Measurements from ENCODE around the gene ABCC1. TPM values are rescaled to one million over a fixed set of nuclear protein-coding genes. Genes with fewer than 3 reads are reported as not detected.
"Not testable (repeated sequence)": the region's sequence is repeated elsewhere in the genome, so short reads cannot be mapped to it uniquely, and the experiment has no call there.

ABCC1 gene
- polyA plus RNA-seq, 1 donor from 2014 or later, result 5.8 TPM

DNA sequence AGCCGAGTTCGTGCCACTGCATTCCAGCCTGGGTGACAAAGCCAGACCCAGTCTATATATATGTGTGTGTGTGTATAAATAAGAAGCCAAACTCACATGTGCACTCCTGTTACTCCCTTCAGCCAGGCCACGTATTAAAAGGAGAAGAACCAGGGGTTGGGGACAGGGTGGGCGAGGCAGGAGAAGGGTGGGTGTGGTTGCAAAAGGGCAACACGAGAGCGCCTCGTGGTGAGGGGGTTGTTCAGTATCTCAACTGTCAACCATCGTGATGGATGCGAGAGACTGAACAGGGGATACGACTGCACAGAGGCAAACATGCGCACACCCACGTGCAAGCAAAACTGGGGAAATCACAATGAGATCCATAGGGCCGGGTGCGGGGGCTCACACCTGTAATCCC is 219.0 kb downstream of the ABCC1 start:
- Mint-ChIP-seq H3K4me3 (no peak overlapping the region), H3K4me1 (no peaks in the 10 kb centered on the region), H3K36me3 (no peaks in the 10 kb centered on the region), H3K27ac (no peak overlapping the region), H3K9me3 (peaks cover 0 to 4% (median 0%) of the 10 kb centered on the region in 3 donors), H3K27me3 (peaks cover 5% of the 10 kb centered on the region)

DNA sequence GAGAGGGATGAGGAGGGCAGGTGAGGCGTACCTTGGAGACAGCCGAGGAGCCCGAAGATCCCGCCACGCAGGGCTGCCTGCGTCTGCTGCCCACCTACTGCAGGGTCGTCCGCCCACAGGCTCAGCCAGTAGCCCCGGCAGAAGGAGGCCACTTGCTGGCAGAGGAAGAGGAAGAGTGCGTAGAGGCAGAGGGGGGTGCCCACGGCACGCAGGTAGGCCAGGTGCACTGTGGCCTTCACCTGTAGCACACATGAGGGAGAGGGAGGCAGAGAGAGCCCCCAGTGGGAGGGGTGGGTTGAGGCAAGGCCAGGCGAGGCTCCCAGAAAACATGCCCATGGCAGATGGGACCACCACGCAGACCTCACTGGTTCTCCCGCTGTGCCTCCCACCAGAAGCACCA is 220.2 kb downstream of the ABCC1 start:
- no peak overlapping the region for H3K27ac Mint-ChIP-seq
- H3K27me3 Mint-ChIP-seq, result peaks cover 3% of the 10 kb centered on the region
- H3K36me3 Mint-ChIP-seq, result no peaks in the 10 kb centered on the region
- H3K4me3 Mint-ChIP-seq, result no peak overlapping the region
- no peaks in the 10 kb centered on the region for H3K4me1 Mint-ChIP-seq
- H3K9me3 Mint-ChIP-seq, result no peaks in the 10 kb centered on the region

DNA sequence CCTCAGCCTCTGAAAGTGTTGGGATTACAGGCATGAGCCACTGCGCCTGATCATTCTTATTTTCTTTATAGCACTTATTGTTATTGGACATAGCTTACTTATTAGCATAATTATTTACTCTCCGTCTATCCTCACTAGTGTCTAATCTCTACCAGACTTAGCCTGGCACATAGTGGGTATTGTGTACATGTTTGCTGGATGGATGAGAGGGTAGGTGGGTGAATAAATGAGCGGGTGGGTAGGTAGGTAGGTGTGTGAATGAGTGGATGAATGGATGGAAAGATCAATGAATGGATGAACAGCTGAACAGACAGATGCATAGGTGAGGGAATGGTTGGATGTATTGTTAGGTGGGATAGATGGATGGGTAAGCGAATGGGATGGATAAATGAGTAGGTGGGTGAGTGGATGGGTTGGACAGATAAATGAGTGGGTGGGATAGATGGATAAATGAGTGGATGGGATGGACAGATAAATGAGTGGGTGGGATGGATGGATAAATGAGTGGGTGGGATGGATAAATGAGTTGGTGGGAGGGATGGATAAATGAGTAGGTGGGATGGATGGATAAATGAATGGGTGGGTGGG is 222.0 kb downstream of the ABCC1 start:
- H3K9me3 Mint-ChIP-seq, result peaks cover 0 to under 1% (median 0%) of the 10 kb centered on the region in 3 donors
- H3K4me3 Mint-ChIP-seq, result no peak overlapping the region
- H3K36me3 Mint-ChIP-seq, result no peaks in the 10 kb centered on the region
- peak overlapping the region in 1 of 3 donors; percentile 29 for H3K27ac Mint-ChIP-seq
- H3K4me1 Mint-ChIP-seq, result no peaks in the 10 kb centered on the region
- no peaks in the 10 kb centered on the region for H3K27me3 Mint-ChIP-seq

DNA sequence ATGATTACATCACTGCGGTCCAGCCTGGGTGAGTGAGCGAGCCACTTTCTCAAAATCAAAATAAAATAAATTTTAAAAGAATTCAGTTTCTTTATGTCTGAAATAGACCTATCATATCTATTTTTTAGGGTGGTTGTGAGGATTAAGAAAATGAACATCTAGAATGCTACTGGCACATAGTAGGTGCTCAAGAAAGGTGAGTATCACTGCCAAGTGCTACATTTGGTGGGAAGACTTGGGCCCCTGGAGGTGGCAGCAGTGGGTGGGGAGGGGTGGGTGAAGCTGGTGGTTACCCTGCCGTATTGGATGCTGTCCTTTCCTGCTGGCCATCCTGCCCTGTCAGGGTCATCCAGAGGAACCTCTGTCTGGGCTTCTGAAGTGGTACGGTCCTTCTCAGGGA is 223.6 kb downstream of the ABCC1 start:
- no peaks in the 10 kb centered on the region for H3K27me3 Mint-ChIP-seq
- H3K36me3 Mint-ChIP-seq, result peaks cover 2% of the 10 kb centered on the region

DNA sequence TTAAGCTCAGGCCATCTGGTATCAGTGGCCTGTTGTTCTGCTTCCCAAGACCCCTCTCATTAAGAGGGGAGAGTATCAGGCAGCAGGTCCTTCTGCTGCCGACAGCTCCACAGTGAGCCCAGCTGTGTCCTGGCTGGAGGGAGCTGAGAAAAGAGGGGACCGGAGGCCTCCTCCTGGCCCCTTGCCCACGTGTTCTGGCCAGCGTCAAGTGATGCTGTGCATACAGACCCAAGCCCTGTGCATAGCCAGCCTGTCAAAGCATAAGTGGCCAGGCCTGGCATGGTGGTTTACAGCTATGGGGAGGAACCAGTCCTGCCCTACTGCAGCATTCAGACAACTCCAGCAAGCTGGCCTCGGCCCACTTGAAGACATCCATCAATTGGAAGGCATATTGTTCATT is 225.9 kb downstream of the ABCC1 start:
- no peak overlapping the region for H3K4me3 Mint-ChIP-seq
- H3K36me3 Mint-ChIP-seq, result peaks cover 2% of the 10 kb centered on the region
- no peak overlapping the region for H3K27ac Mint-ChIP-seq
- no peaks in the 10 kb centered on the region for H3K4me1 Mint-ChIP-seq
- peaks cover 2% of the 10 kb centered on the region for H3K27me3 Mint-ChIP-seq
- peaks cover 0 to 3% (median 0%) of the 10 kb centered on the region in 3 donors for H3K9me3 Mint-ChIP-seq

More for the DNA sequence above, 223.6 kb downstream of the ABCC1 start:
- Mint-ChIP-seq H3K4me1 (no peaks in the 10 kb centered on the region), H3K27ac (no peak overlapping the region), H3K9me3 (peaks cover 0 to 3% (median 0%) of the 10 kb centered on the region in 3 donors), H3K4me3 (no peak overlapping the region)

DNA sequence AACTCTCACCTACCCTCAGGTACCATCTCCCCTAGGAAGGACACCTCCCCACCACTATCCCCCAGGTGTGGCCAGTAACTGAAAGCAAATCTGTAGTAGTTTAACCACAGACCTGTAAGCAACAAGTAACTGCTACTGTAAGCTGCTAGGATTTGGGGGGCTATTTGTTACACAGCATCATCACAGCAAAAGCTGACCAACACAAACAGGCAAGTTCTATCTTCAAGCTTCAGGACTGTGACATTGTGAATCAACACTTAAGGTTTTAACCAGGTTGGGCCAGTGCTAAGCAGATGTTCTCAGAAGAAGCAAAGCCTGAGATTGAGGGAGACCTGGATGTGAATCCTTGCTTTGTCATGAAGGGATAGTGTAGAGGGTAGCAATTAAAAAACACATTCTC is 226.9 kb downstream of the ABCC1 start:
- Mint-ChIP-seq H3K4me1 (no peaks in the 10 kb centered on the region), H3K4me3 (no peak overlapping the region), H3K36me3 (peaks cover 3% of the 10 kb centered on the region), H3K27ac (no peak overlapping the region), H3K27me3 (peaks cover 2% of the 10 kb centered on the region), H3K9me3 (peaks cover 0 to 3% (median 0%) of the 10 kb centered on the region in 3 donors)

DNA sequence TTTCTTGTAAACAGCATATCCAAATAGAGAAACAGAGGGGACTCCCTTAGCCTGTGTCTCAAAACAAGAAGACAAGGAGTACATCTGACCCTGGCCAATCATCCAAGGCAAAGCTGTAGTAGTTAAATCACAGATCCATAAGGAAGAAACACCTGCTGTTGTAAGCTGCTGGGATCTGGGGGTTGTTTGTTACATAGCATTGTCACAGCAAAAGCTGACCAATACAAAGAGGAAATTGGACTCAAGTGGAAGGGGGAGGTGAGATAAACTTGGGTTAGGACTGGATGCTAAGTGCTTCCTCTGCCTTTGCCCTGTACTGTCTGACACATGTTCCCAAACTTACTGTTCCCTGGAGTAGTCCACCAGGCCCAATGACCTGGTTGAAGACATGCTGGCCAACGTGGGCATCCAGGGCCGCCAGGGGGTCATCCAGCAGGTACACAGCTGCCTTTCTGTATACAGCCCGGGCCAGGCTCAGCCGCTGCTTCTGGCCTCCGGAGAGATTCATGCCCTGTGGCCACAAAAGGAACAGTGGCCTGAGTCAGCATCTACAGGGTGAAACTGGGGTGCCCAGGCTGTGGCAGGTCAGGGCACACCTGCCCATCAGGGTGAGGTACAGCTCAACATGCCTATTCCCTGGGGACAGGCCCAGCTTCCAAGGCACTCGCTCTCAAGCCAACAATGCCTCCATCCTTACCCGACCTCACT is 229.2 kb downstream of the ABCC1 start:
- H3K27me3 Mint-ChIP-seq, result peaks cover 11% of the 10 kb centered on the region
- H3K4me3 Mint-ChIP-seq, result no peak overlapping the region
- H3K9me3 Mint-ChIP-seq, result peaks cover 0 to 3% (median 0%) of the 10 kb centered on the region in 3 donors
- H3K27ac Mint-ChIP-seq, result no peak overlapping the region
- H3K36me3 Mint-ChIP-seq, result peaks cover 3% of the 10 kb centered on the region
- no peaks in the 10 kb centered on the region for H3K4me1 Mint-ChIP-seq

DNA sequence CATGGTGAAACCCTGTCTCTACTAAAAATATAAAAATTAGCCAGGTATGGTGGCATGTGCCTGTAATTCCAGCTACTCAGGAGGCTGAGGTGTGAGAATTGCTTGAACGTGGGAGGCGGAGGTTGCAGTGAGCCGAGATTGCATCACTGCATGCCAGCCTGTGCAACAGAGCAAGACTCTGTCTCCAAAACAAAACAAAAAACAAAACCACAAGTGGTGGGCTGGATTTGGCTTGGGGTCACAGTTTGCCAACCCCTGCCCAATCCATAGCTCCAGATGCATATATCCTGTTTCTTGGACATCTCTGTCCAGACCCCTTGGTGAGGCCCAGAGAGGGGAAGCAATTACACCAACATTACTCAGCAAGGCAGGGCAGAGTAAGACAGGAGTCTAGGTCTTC is 232.3 kb downstream of the ABCC1 start:
- not testable (repeated sequence) for H3K9me3 Mint-ChIP-seq, H3K27ac Mint-ChIP-seq, H3K4me3 Mint-ChIP-seq, H3K36me3 Mint-ChIP-seq, H3K4me1 Mint-ChIP-seq
- H3K27me3 Mint-ChIP-seq, result peaks cover 11% of the 10 kb centered on the region

DNA sequence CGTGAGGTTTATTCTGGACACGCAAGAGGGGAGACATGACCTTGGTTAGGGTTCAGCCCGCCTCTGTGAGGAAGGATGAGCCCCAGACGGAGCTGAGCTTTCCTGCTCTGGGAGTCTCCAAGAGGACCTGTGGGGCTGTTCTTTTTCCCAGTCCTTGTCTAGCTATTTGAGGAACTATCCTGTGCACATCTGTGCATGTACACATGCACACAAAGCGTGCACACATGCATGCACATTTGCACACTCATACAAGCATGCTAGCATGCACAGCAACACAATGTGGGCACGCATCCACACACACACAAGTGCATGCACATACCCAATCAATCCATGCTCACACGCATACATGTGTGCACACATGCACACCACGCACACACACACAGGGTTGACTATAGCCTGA is 233.5 kb downstream of the ABCC1 start:
- Mint-ChIP-seq H3K27me3 (peaks cover 11% of the 10 kb centered on the region), H3K4me3 (no peak overlapping the region)

DNA sequence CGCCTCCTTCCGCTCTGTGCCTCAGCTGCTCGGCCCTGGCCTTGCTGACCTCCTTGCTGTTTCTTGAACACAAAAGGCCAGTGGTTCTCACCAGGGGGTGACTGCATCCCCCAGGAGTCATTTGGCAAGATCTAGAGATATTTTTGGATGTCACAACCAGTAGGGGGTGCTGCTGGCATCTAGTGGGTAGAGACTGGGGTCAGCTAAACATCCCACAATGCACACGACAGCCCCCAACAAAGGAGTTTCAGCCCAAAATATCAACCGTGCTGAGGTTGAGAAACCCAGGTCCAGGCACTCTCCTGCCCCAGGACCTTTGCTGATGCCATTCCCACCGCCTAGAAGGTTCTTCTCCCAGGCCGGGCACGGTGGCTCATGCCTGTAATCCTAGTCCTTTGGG is 234.1 kb downstream of the ABCC1 start:
- H3K9me3 Mint-ChIP-seq, result no peaks in the 10 kb centered on the region
- H3K36me3 Mint-ChIP-seq, result peaks cover 1% of the 10 kb centered on the region
- peaks cover 11% of the 10 kb centered on the region for H3K27me3 Mint-ChIP-seq
- H3K27ac Mint-ChIP-seq, result no peak overlapping the region
- H3K4me3 Mint-ChIP-seq, result no peak overlapping the region
- peaks cover 0 to 5% (median 4%) of the 10 kb centered on the region in 3 donors for H3K4me1 Mint-ChIP-seq

More for the DNA sequence above, 233.5 kb downstream of the ABCC1 start:
- Mint-ChIP-seq H3K4me1 (peaks cover 0 to 5% (median 4%) of the 10 kb centered on the region in 3 donors), H3K27ac (no peak overlapping the region), H3K9me3 (no peaks in the 10 kb centered on the region), H3K36me3 (peaks cover 1% of the 10 kb centered on the region)

DNA sequence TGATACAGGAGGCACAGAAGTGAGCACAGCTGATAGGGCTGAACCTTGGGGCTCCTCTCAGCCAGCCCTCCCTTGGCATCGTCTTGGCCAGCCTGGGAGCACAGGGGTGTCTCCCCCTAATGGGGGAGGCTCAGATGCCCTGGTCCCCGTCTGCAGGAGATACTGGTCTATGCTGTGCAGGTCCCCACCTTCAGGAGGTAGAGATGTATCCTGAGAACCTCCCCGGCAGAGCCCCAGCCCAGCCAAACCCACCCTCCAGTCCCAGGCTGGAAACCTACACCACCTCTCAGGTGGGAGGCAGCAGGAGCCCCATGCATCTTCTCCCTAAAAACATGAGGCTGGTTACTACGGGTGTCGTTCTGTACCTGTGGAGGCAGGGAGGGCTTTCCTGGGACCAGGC is 235.2 kb downstream of the ABCC1 start:
- Mint-ChIP-seq H3K27me3 (peaks cover 11% of the 10 kb centered on the region), H3K27ac (no peak overlapping the region), H3K4me3 (no peak overlapping the region), H3K36me3 (peaks cover 1% of the 10 kb centered on the region), H3K9me3 (no peaks in the 10 kb centered on the region), H3K4me1 (peaks cover 0 to 5% (median 4%) of the 10 kb centered on the region in 3 donors)

DNA sequence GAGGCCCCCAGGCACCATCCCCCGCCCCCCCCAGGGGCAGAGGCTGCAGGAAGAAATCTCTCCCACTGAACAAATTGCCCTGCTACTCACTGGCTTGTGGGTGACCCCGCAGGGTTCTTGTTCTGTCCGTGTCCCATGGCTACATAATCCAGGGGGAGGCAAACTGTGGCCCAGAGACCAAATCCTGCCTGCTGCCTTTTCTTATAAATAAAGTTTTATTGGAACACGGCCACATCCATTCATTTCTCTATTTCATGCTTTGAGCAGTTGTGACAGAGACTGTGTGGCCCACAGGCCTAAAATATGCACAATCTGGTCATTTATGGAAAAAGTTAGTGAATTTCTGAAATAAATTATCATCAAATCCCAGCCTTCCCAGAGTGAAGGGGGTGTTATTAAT is 235.7 kb downstream of the ABCC1 start:
- no peak overlapping the region for H3K27ac Mint-ChIP-seq
- peaks cover 0 to 5% (median 4%) of the 10 kb centered on the region in 3 donors for H3K4me1 Mint-ChIP-seq
- no peak overlapping the region for H3K4me3 Mint-ChIP-seq
- H3K9me3 Mint-ChIP-seq, result no peaks in the 10 kb centered on the region
- peaks cover 1% of the 10 kb centered on the region for H3K36me3 Mint-ChIP-seq
- peaks cover 9% of the 10 kb centered on the region for H3K27me3 Mint-ChIP-seq

DNA sequence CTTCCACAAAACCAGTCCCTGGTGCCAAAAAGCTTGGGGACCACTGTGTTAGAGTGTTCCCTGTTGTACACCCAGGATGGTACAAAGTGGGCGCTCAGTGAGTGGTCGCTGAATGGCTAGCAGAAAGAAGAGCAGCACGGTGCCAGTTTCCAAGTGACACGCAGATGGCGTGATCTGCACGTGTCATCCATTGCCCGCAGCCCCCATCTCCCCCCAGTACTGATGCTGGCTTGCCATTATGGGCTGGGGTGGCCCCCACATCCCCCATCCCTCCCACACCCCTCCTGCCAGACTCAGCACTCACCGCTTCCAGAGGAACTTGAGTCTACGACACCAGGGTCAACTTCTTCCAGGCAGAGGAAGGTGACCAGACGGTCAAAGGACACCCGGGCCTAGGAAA is 237.4 kb downstream of the ABCC1 start:
- Mint-ChIP-seq H3K9me3 (no peaks in the 10 kb centered on the region), H3K27me3 (peaks cover 10% of the 10 kb centered on the region), H3K4me3 (no peak overlapping the region), H3K27ac (no peak overlapping the region), H3K36me3 (no peaks in the 10 kb centered on the region), H3K4me1 (peaks cover 0 to 5% (median 4%) of the 10 kb centered on the region in 3 donors)

DNA sequence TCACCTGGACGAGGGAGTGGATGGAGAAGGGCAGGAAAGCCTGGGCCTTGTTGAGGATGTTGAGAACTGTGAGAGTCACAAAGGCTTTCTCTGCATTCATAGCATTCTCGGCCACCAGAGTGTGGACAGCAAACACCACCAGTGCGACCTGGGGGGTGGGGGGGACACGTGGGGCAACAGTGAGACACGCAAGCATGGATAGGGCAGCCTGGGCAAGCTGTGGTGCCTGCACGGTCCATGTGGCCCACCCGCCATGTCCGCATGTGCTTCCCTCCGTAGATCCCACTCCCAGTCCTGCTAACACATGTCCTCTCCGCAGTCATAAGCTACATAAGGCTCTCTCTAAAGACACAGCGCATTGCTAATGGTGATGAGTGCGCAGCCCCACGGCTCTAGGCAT is 239.4 kb downstream of the ABCC1 start:
- Mint-ChIP-seq H3K27ac (no peak overlapping the region), H3K4me3 (no peak overlapping the region), H3K36me3 (no peaks in the 10 kb centered on the region), H3K9me3 (no peaks in the 10 kb centered on the region), H3K4me1 (peaks cover 0 to 6% (median 5%) of the 10 kb centered on the region in 3 donors), H3K27me3 (peaks cover 1% of the 10 kb centered on the region)

DNA sequence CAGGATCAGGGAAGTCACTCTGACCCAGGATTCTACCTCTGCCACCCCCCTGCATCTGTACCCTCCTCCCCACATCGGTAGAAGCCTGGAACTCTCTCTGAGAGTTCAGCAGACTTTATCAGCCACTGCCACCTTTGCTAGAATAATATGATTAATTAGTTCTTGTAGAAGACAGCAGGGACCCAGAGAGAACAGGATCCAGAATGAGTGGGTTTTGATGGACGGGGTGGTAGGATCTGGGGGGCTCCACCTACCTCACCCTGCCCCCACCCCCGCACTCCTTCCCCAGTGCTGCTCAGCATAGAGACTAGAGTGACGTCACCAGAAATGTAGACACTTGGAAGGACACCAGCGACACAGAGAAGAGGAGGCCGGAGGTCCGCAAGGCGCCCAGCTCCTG is 240.4 kb downstream of the ABCC1 start:
- no peaks in the 10 kb centered on the region for H3K36me3 Mint-ChIP-seq
- H3K9me3 Mint-ChIP-seq, result no peaks in the 10 kb centered on the region
- peaks cover 1% of the 10 kb centered on the region for H3K27me3 Mint-ChIP-seq
- H3K4me1 Mint-ChIP-seq, result peaks cover 0 to 6% (median 5%) of the 10 kb centered on the region in 3 donors
- H3K27ac Mint-ChIP-seq, result no peak overlapping the region
- no peak overlapping the region for H3K4me3 Mint-ChIP-seq

DNA sequence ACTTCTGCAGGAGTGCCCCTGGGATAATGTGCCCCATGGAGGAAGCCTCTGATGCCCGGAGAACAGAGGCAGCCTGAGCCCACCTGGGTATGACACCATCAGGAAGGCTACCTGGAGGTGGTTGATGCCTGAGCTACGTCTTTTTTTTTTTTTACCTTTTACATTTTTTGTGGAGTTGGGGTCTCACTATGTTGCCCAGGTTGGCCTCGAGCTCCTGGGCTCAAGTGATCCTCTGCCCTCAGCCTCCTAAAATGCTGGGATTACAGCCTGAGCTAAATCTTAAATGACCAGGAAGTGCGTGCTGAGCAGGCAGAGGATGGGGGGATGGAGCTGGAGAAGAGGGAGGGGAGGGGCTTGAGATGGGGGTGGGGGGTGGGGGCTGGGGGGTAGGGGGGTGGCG is 241.1 kb downstream of the ABCC1 start:
- H3K4me3 Mint-ChIP-seq, result peak overlapping the region in 1 of 4 donors; percentile 70
- H3K36me3 Mint-ChIP-seq, result no peaks in the 10 kb centered on the region
- peaks cover 1% of the 10 kb centered on the region for H3K27me3 Mint-ChIP-seq
- no peaks in the 10 kb centered on the region for H3K9me3 Mint-ChIP-seq
- H3K4me1 Mint-ChIP-seq, result peaks cover 0 to 7% (median 5%) of the 10 kb centered on the region in 3 donors
- H3K27ac Mint-ChIP-seq, result no peak overlapping the region
